GM23338 (cell line): ENCODE results near the gene TMEM14B. TPM values are rescaled to one million over a fixed set of nuclear protein-coding genes. Genes with fewer than 3 reads are reported as not detected.

Experiments used
- polyA plus RNA-seq: library from polyadenylated mRNA; unstranded; fragments of >200 nt; fragmentation: Nextera tagmentation; extraction: Ambion mirVana; gene quantifications from 2 replicates; pipeline ENCODE4 v1.2.1, GENCODE V29; 2016
- small RNA-seq: library from RNA; depleted of rRNA; stranded (forward); fragments of <200 nt; gene quantifications from one replicate; pipeline ENCODE3, GENCODE V24; 2014; ENCODE audit warnings: low replicate concordance
- total RNA-seq: library from RNA; depleted of rRNA; stranded (reverse); fragments of >200 nt; shearing (Covaris generic); gene quantifications from 2 replicates; pipeline ENCODE4 v1.2.3, GENCODE V29; 2014; rRNA removed

Gene TMEM14B
- total and polyA plus RNA-seq, 2 experiments from 2014 or later: 104 to 210 TPM

Small RNA genes within 50 kb of the gene (small RNA-seq; reads per million reads assigned to genes)
- not detected for gene RNA5SP203

Other genes starting within 250 kb of the TMEM14B start
- gene GCNT2, start 226.5 kb upstream of the TMEM14B start, total RNA-seq: 135 and 137 TPM in 2 replicates
- 27.2 and 28.3 TPM in 2 replicates for gene GCNT2, start 226.5 kb upstream of the TMEM14B start, polyA plus RNA-seq
- 0.47 TPM in 1 of 2 replicates, not detected in the other for gene C6orf52, start 53.2 kb upstream of the TMEM14B start, total RNA-seq
- gene C6orf52, start 53.2 kb upstream of the TMEM14B start, polyA plus RNA-seq: 3.8 and 4.4 TPM in 2 replicates
- 45.5 and 47.4 TPM in 2 replicates for gene PAK1IP1, start 52.8 kb upstream of the TMEM14B start, total RNA-seq
- gene PAK1IP1, start 52.8 kb upstream of the TMEM14B start, polyA plus RNA-seq: 82.1 and 93.2 TPM in 2 replicates
- gene TMEM14C, start 24.7 kb upstream of the TMEM14B start, total RNA-seq: 123 and 131 TPM in 2 replicates
- 232 and 241 TPM in 2 replicates for gene TMEM14C, start 24.7 kb upstream of the TMEM14B start, polyA plus RNA-seq
- 0.35 and 0.50 TPM in 2 replicates for gene MAK, start 90.7 kb downstream of the TMEM14B start, total RNA-seq
- 1.2 and 1.6 TPM in 2 replicates for gene MAK, start 90.7 kb downstream of the TMEM14B start, polyA plus RNA-seq
- gene GCM2, start 134.2 kb downstream of the TMEM14B start, total RNA-seq: 0.66 TPM in 1 of 2 replicates, not detected in the other
- gene GCM2, start 134.2 kb downstream of the TMEM14B start, polyA plus RNA-seq: 0.35 TPM in 1 of 2 replicates, not detected in the other
- 4.9 and 11.0 TPM in 2 replicates for gene SYCP2L, start 139.2 kb downstream of the TMEM14B start, total RNA-seq
- gene SYCP2L, start 139.2 kb downstream of the TMEM14B start, polyA plus RNA-seq: 8.5 and 10.5 TPM in 2 replicates